HG03064 (cell line): ENCODE data around the gene HINFP.
"Not testable (repeated sequence)": the region's sequence is repeated elsewhere in the genome, so short reads cannot be mapped to it uniquely, and the experiment has no call there.

Experiments used
- ATAC-seq: cut with Tn5 transposase; IDR thresholded peaks from one replicate; pipeline ENCODE4 v1.9.1; 2021; ENCODE audit warnings: low read depth; ENCODE audit not compliant: unreplicated experiment

HINFP gene

DNA sequence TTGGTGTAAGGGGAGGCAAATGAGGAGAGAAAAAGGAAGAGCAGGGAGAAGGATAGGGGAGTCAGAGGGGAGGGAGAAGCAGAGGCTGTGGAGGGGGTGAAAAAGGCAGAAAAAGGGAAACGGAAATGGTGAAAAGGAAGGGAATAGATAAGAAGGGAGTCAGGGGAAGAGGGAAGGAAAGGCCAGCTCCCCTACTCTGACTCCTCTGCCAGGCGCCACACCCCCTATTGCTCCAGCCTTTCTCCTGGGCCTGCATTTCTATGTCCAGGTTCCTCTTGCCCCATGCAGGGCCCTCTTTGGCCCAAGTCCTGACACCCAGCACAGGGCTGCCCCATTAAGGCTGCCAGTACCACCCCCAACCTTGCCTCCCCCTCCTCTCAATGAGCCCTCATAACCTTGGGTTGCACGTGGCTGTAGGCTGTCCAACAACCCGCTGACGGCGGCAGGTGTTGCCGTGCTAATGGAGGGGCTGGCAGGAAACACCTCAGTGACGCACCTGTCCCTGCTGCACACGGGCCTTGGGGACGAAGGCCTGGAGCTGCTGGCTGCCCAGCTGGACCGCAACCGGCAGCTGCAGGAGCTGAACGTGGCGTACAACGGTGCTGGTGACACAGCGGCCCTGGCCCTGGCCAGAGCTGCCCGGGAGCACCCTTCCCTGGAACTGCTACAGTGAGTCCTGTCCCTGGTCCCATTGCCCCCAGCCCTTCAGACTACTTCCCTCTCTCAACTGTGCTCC, 60.5 kb downstream of the HINFP start:
- no peak for ATAC-seq

- ATAC-seq = not testable (repeated sequence)
Observed at GRCh38 chr11:119184399-119184798, 63.0 kb downstream of the HINFP start.
